ENCODE data around the gene VPS51. TPM values are rescaled to one million over a fixed set of nuclear protein-coding genes. Genes with fewer than 3 reads are reported as not detected.
A peak's percentile ranks its signal among the peaks of the same experiment; 100 is the strongest.

Gene VPS51
- total and polyA plus RNA-seq, 9 of the 15 experiments (the other 6 are each of a cell fraction or from before 2014, with no cell fraction given) = 1.8 to 143 (median 46.8) TPM

- TF ChIP-seq TCF7L2 (IDR thresholded peaks at IDR 0.05; ENCODE audit: low read depth, low read length) (no peak), LCOR (CRISPR knock-in tag; IDR thresholded peaks at IDR 0.05) (peak; percentile 75; the same call in 1 of the 2 replicates), MAFK (IDR thresholded peaks at IDR 0.05; ENCODE audit: low read length) (no peak), PHF20 (IDR thresholded peaks at IDR 0.05; ENCODE audit: partially characterized antibody) (peak; percentile 90), ZBTB40 (IDR thresholded peaks at IDR 0.05) (peak; percentile 98), ZBTB40 (CRISPR knock-in tag; IDR thresholded peaks at IDR 0.05) (no peak), MBD2 (IDR thresholded peaks at IDR 0.05; ENCODE audit: borderline replicate concordance, low read depth) (peak; percentile 51; the same call in 1 of the 2 replicates), NR0B1 (IDR thresholded peaks at IDR 0.05; ENCODE audit: partially characterized antibody) (no peak)
- TF ChIP-seq, protein P1, sequence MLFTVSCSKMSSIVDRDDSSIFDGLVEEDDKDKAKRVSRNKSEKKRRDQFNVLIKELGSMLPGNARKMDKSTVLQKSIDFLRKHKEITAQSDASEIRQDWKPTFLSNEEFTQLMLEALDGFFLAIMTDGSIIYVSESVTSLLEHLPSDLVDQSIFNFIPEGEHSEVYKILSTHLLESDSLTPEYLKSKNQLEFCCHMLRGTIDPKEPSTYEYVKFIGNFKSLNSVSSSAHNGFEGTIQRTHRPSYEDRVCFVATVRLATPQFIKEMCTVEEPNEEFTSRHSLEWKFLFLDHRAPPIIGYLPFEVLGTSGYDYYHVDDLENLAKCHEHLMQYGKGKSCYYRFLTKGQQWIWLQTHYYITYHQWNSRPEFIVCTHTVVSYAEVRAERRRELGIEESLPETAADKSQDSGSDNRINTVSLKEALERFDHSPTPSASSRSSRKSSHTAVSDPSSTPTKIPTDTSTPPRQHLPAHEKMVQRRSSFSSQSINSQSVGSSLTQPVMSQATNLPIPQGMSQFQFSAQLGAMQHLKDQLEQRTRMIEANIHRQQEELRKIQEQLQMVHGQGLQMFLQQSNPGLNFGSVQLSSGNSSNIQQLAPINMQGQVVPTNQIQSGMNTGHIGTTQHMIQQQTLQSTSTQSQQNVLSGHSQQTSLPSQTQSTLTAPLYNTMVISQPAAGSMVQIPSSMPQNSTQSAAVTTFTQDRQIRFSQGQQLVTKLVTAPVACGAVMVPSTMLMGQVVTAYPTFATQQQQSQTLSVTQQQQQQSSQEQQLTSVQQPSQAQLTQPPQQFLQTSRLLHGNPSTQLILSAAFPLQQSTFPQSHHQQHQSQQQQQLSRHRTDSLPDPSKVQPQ (CRISPR knock-in tag; IDR thresholded peaks at IDR 0.05; ENCODE audit: borderline replicate concordance) = no peak
These were observed 21.4 kb downstream of the VPS51 start, which contains the start of gene ZNHIT2 (continued) for GRCh38 chr11:65117206-65118096.

All from K562 (cell line).